GM12878 (cell line): ENCODE results near the gene ZNF792.
"Not testable (repeated sequence)": the region's sequence is repeated elsewhere in the genome, so short reads cannot be mapped to it uniquely, and the experiment has no call there.

Source experiments
- BCL3 ChIP-seq: IDR thresholded peaks from 2 replicates; pipeline ENCODE4 v1.6.1; 2011; ENCODE audit warnings: borderline replicate concordance, low read depth, mild to moderate bottlenecking, moderate library complexity, low read length; ENCODE audit not compliant: insufficient read depth, poor library complexity, severe bottlenecking
- CTCF ChIP-seq, 3 experiments: IDR thresholded peaks in 2 of 3; conservative IDR thresholded peaks in 1 of 3; 2 replicates each; pipeline ENCODE4 v1.5.1; 2011; ENCODE audit warnings: low read depth in 3 of 3, low read length in 3 of 3, mild to moderate bottlenecking in 3 of 3, control low read depth in 2 of 3, moderate library complexity in 2 of 3, inconsistent platforms in 1 of 3, mixed read lengths in 1 of 3; ENCODE audit not compliant: control insufficient read depth in 2 of 3, insufficient read depth in 1 of 3; ENCODE audit errors: extremely low read depth in 1 of 3
- KAT2A ChIP-seq: conservative IDR thresholded peaks from 2 replicates; pipeline ENCODE4 v1.6.1; 2011; ENCODE audit warnings: low read depth, low read length; ENCODE audit not compliant: control insufficient read depth
- SREBF2 ChIP-seq: IDR thresholded peaks from 2 replicates; pipeline ENCODE4 v1.6.1; 2012; ENCODE audit warnings: mild to moderate bottlenecking, low read length
- ZNF274 ChIP-seq: IDR thresholded peaks from one replicate; pipeline ENCODE4 v1.8.0; 2011; ENCODE audit not compliant: insufficient read length, insufficient read depth

GRCh38 chr19:34965505-34965904 lies 1.5 kb upstream of the ZNF792 start:
- not testable (repeated sequence) for TF ChIP-seq CTCF (IDR thresholded peaks at IDR 0.05 in 2 of 3, conservative IDR thresholded peaks at IDR 0.05 in 1 of 3; ENCODE audit: control insufficient read depth in 2 of 3, extremely low read depth in 1 of 3, insufficient read depth in 1 of 3, low read depth in 3 of 3, low read length in 3 of 3); ZNF274; SREBF2; KAT2A; BCL3
